Measurements from ENCODE around the gene DUSP9.

The DUSP9 gene

DNA sequence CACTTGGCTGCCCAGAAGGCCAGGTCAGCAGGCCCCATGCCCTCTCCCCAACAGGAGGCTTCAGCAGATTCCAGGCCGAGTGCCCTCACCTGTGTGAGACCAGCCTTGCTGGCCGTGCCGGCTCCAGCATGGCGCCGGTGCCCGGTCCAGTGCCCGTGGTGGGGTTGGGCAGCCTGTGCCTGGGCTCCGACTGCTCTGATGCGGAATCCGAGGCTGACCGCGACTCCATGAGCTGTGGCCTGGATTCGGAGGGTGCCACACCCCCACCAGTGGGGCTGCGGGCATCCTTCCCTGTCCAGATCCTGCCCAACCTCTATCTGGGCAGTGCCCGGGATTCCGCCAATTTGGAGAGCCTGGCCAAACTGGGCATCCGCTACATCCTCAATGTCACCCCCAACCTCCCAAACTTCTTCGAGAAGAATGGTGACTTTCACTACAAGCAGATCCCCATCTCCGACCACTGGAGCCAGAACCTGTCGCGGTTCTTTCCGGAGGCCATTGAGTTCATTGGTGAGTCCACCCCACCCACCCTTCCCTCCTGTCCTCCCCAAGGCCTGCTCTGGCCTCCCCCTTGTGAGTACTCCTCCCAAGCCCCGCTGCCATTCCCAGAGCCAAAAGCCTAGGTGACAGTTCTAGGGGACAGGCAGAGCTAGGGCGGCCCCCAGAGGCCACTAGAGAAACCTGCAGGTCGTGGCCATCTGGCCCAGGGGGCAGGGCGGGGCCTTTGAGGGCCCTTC, 2.3 kb downstream of the DUSP9 start:
- peak in 3 of 5 experiments; percentile 9 to 39 (median 28) for DNase-seq

DNA sequence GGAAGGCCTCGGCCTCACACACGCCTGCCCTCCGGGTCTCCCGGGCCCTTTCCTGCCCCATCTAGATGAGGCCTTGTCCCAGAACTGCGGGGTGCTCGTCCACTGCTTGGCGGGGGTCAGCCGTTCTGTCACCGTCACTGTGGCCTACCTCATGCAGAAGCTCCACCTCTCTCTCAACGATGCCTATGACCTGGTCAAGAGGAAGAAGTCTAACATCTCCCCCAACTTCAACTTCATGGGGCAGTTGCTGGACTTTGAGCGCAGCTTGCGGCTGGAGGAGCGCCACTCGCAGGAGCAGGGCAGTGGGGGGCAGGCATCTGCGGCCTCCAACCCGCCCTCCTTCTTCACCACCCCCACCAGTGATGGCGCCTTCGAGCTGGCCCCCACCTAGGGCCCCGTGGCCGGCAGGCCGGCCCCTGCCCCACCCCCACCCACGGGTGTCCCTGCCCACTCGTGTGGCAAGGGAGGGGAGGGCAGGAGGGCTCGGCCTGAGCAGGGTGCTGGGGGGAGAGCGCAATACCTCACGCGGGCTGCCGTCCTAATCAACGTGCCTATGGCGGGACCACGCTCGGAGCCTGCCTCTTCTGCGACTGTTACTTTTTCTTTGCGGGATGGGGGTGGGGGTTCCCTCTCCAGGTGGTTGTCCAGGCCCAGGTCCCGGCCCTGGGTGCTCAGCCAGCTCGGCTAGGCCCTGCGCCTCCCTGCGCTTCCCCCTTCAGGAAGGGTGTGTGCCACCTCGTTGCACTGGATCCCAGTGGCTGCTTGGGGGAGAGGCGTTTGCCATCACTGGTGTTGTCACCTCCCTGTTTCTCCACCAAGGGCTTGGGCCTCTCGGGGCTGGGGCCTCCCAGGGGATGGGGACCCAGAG, 3.1 kb downstream of the DUSP9 start:
- no peak for DNase-seq

DNA sequence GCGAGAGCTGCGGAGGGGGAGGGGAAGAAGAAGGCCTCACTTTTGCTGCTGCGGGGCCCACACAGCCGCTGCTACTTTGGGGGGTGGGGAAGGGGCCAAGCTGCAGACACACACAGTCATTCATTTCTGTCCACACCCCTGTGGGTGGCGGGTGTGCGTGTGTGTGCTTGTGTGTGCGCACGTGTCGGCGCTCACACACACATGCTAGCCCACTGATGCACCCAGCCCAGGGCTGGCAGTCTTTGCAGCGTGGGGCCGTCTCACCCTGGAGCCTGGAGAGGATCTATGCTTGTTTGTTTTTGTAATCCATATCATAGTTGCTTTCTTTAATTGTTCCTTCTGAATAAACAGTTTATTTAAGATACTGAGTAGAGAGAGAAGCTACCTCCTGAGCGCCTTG, 4.0 kb downstream of the DUSP9 start:
- DNase-seq = no peak

DNA sequence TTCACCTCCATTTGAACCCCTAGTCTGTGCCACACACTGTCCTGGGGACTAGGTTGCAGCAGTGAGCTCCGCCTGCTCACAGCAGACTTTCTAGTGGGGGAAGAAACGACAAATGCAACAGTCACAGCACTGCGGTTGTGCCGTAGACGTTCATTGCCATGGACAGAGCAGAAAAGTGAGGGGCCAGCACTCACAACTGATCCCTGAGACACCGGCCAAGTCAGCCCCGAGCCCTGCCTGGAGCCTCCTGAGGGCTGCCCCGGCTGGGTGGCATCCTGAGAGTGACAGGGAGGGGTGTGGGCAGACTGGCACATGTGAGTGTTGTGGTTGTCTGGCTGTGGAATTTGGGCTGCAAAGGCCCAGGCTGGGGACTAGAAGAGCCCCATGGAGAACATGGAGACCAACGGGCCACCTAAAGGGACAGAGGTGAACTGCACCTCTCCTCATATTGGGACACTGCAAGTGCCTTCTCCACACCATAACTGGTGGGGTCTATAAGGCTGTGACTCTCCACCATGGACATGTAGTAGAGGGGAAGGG, 4.6 kb downstream of the DUSP9 start:
- DNase-seq = no peak

DNA sequence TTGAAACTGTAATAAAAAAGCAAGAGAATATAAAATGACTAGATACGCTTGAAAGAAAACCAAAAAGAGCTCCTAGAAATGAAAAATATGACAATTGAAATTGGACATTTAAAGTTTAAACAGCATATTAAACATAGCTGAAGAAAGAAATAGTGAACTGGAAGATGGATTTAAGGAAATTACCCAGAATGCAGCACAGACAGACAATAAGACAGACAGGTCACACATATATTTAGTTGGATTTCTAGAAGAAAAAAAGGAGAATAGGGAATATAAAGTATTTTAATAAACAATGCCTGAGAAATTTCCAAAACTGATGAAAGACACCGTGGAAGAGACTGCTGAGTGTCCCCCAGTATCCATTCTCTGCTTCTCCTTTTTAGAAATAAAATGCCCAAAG, 6.6 kb downstream of the DUSP9 start:
- no peak for DNase-seq

DNA sequence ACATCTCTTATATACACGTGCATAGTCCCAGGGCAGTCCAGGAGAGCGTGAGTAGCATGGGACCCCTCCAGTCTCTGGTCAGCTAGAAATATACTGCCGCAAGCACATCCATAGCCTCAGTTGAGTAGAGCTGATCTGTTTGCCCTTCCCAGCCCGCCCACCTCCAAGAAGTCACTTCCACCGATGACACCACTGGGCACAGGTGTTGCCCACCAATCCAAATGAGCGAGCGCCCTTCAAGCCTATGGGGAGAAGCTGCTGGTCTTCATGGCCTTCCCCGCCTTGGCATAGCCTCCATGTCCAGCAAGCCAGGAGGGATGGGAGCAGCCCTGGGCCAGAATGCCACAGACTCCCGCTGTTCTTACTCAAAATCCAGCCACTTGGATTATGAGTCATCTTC, 10.2 kb downstream of the DUSP9 start:
- no peak for DNase-seq

DNA sequence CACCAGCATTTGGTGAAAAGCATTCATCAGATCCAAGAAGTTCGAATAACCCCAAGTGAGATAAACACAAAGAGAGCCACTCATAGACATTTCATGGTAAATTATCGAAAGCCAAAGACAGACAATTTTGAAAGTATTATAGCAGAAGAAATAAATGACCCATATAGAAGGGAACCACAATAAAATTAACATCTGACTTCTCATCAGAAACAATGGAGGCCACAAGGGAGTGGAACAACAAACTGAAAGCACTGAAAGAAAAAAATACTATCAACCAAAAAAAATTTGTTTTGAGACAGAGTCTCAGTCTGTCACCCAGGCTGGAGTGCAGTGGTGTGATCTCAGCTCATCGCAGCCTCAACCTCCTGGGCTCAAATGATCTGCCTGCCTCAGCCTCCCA, 12.3 kb downstream of the DUSP9 start:
- no peak for DNase-seq

DNA sequence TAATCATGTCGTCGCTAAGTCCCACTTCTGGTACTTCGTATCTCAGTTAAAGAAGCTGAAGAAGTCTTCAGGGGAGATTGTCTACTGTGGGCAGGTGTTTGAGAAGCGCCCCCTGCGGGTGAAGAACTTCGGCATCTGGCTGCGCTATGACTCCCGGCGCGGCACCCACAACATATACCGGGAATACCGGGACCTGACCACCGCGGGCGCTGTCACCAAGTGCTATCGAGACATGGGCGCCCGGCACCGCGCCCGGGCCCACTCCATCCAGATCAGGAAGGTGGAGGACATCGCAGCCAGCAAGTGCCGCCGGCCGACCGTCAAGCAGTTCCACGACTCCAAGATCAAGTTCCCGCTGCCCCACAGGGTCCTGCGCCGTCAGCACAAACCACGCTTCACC, 15.3 kb downstream of the DUSP9 start:
- DNase-seq = peak in 4 of 5 experiments; percentile 24 to 50 (median 34)

DNA sequence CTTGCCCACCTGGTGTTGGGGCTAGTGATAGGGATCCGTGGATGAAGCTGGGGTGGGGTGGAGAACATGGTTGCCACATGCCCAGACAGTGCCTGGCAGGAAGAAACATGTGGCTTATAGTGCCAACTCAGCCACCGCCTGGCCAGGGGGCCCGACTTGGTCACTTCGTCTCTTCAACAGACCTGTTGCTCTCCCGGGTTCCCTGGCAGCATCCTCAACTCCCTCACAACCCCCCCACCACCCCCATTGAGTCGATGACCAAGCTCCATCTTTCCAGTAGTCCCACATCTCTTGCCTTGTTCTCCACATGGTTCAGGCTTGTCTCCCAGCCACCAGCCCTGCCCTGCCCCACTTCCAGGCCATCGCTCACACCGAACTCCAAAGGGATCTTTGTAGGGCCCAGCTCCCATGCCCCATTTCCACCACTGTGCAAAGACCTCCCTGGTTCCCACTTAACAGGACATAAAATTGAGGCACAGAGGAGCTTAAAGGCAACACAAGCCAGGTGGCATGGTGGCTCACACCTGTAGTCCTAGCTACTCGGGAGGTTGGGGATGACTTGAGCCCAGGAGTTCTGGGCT, 18.8 kb downstream of the DUSP9 start:
- DNase-seq = no peak

DNA sequence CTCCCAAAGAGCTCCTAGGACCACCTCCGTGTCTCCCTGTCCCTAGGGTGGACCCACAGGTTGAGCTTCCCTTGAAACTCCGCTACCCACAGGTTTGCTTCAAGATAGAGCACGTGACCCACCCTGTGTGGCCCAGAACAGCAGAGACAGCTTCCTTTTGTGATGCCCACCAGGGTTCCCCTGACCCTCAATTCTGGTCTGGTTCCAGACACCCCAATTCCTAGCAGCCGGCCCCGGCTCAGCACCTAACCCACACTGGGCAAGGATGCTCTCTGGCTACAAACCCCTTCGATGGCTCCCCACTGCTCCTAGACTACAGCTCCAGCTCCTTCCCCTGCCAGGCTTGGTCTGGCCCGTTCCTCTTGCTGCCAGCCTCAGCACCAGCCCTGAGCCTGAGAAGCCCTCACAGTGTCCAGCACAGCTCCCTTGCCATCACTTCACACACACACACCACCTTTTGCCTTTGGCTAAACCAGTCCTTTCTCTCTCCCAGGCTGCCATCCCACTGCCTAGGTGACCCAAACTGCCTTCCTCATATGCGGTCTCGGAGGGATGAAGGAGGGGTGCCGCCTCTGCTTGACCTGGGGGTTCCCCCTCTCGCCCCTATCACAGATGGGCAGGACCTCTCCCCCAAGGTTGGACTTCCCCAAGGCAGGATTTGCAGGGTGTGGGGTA, 20.4 kb downstream of the DUSP9 start:
- DNase-seq = no peak

DNA sequence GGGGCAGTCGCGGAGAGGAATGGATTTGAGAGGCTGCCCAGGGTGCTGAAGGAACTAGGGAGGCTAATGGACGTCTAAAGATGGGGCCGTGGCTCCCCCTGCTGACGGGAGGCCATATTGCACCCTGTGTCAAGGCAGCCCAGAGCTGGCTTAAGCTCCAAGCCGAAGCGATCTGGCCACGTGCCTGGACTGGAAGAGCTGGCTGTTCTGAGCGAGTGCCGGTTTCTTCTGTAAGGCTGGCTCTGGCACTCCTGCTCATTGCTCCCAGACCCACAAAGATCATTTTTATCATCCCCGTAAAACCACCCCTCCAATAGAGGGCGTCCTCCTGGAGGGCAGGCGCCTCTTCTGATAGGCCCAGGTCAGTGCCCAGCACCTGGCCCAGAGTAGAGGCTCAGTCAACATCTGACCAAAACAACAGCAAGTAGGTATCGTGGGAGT, 21.0 kb downstream of the DUSP9 start:
- DNase-seq = peak; percentile 47 to 73 (median 63)

DNA sequence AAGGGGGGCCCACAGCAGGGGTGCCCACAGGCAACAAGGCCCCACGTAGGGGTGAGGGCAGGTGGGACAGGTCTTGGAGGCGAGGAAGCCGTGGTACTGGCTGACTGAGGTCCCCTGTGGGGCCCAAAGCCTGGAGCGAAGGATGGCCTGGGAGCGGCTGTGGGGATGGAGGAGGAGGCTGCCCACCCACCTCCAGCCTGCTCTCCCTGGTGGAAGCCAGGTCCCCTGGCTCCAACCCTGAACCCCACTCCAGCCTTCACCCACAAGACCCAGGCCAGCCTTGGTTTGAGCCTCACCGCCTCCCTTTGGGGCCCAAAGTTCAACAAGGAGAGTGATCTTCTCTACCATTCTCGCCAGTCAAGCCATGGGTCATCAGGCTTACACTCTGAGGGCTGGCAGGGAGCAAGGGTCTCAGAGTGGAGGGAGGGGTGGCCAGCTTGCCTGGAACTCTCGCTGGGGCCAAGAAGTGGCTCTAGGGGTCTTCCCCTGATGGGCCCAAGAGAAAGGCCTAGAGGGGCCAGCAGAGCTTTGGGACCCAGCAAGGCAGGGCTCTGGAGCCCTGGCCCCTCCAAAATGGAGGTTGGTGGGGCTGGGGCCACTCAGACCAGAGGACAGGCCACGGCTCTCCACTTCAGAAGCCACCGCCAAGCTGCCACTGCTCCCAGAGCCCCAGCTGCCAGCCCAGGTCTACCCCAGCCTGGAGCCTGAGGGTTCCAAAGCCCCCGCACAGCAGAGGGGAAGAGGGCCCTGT, 21.6 kb downstream of the DUSP9 start:
- no peak for DNase-seq

DNA sequence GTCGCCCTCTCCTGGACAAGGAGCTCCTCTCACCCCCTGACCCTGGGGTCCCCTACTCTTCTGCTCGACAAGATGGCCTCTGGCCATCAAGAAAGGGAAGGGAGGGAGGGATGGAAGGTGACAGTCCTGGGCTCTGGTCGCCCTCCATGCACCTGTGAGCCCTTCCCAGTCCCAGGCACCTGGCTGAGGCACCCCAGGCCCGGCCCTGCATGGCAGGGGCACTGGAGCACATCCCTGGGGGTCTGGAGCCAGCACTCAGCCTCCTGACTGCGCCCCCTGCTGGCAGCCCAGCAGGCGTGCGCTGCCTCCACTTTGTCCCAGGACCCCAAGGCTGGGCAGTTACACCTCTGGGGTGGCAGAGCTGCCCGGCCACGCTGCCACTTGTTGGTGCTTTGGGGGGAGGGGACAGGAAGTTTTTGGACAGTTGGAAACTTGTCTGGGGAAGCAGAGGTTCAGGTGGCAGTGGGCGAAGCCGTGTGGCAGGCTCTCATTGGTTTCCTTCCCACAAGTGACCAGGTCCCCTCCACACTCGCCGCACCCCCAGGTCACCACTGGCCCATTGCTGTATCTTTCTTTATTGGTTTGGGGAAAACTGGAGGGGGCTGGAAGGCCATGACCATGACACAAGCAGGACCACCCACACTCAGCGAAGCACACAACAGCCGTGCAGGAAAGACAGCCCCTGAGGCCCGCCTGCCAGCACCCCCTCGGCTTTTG, 22.3 kb downstream of the DUSP9 start:
- peak; percentile 13 to 36 (median 20) for DNase-seq

DNA sequence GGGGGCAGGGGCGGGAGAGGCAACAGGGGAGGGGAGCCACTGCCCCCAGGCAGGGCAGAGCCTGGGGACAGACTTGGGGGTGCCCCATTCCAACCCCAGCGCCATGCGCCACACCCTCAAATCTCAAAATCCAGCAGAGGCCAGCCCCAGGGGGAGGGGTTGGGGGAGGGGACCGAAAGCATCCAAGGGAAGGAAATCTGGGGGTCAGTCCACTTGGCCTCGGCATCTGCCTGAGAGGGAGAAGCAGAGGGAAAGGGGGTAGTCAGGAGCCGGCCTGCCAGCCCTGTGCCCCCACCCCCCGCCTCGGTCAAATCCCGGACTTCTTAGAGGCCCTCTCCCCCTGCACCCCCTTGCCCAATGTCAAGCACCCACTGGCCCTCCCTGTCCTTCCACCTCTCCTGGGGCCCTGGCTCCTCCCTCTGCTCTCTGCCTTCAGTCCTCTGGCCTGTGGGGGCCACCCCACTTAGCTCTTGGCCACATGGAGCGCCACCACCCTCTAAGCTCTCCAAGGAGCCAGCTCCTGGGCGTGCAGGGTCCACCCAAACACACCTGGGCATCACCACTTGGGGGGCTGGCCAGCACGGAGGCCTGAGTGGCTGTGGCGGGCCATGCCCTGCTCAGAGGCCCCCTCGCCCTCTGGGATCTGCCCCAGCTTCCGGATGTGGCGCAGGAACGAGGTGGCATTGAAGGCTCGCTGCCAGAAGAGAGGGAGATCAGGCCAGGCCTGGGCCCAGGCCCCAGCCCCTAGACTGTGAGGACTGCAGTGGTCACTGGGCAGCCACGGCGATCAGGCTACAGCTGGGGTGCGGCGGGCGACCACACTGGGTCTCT, 23.1 kb downstream of the DUSP9 start:
- no peak for DNase-seq

DNA sequence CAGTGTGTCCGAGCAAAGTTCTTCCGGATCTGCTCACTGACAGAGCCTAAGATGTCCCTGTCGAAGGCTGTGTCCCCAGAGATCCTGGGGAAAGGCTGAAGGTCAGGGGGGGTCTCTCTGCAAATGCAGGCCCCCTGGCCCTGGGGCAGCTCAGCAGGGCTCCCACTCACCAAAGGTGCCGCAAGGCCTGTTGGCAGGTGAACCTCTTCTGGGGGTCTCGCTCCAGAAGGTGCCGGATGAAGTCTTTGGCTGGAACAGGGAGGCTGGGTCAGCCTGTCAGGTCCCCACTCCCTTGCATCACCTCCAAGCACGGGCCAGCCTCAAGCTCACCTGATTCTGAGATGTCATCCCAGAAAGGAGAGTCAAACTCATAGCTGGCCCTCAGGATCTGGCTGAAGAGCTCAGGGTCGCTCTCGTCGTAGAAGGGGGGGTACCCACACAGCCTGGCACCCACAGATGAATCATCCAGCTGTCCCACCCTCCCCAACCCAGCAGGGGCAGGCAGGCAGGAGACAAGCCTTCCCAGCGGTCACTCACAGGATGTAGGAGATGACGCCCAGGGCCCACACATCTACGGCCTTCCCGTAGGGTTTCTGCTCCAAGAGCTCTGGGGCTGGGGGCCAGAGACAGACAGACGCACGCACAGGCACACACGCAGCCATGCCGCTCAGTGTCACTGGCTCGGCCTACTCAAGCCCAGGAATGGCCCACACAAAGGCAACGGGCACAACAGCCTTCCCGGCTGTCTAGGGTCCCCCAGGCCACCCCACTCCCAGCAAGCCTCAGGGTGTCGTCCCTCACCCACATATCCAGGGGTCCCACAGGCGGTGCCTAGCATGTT, 24.0 kb downstream of the DUSP9 start:
- DNase-seq = no peak

DNA sequence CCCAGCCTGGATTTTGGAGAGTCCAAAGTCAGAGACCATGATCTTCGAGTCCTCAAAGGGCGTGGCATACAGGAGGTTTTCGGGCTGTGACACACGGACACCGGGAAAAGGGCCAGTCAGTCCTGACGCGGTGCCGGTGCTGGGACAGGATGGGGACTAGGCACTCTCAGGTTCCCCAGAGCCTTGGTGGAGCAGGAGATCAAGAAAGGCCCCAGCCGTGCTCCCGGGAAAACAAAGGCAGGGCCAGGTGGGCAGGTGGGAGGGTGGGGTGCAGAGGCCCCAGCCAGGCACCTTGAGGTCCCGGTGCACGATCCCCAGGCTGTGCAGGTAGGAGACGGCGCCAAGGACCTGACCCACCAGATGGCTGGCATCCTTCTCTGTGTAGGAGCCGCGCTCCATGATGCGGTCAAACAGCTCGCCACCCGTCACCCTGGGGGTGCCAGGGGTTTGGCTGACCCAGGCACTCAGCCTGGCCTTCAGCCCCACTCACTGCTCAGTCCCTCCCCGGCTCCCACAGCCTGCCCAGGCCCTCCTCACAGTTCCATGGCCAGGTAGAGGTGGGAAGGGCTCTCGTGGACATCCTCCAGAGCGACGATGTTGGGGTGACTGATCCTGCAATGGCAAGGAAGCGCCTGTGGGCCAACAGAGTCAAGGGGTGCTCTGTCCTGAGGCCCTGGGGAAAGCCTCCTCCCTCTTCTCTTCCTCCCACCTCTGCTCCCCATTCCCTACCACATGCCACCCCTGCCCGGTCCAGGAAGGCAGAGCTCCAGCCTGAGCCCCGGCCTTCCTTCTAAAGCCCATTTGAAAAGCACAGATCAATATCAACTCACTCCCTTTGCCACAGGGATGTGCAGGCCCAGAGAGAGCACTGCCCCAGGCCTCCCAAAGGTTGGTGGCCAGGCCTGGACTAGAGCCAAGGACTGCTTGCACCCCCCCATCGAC, 24.9 kb downstream of the DUSP9 start:
- DNase-seq = no peak

DNA sequence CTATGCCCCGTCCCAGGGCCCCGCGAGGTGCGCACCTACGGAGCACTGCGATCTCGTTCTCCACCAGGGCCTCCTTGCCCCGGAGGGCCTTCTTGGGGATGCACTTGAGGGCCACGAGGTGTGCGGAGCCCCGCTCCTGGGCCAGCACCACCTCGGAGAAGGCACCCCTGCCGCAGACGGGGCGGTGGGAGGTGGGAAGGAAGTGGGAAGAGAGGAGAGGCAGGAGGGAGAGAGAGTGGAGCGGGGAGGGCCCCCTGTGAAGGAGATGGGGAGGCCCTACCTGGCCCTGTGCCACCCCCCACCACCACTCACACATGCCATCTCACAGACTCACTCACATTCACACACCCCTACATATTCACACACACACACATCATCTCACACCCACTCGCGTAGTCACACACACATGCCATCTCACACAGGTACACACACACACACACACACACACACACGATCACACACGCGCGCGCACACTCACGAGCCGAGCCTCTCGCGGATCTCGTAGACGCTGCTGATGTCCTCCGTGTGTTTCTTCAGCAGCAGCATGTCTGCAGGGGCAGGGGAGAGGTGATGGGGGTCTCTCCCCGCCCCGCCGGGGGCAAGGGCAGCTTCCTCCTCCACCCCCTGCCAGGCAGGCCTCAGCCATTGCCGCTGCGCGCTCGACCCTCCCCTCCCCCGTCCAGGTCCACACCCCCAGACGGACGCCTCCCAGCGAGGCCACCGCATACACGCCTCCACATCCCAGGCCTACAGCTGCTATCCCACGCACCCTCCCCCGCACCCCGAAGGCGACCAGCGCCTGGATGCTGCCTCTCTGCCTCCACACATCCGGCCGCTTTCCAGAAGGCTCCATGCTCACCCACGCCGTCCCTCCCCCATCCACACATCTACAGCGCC, 25.8 kb downstream of the DUSP9 start:
- no peak for DNase-seq
